GM12878 (cell line): ENCODE data around the gene IVD. TPM values are rescaled to one million over a fixed set of nuclear protein-coding genes. Genes with fewer than 3 reads are reported as not detected.

ENCODE experiments used
- ATAC-seq: fragments of 200-7000 bp; cut with Tn5 transposase; 3 replicates; pipeline ENCODE4 v1.9.1; 2020; ENCODE audit warnings: mild to moderate bottlenecking, moderate library complexity
- BruUV-seq: library from RNA; stranded (reverse); fragments of 400-500 nt; replicated peaks from 2 replicates; lab custom pipeline; 2021; lab: Mats Ljungman, UMichigan
- CTCF ChIA-PET: fragments of 300-600 bp; sonication (Branson Sonifier 250); formaldehyde crosslinking; extraction: SDS; loops from one replicate; lab custom pipeline; 2021; ENCODE audit warnings: inconsistent platforms; lab: Yijun Ruan, JAX
- POLR2A ChIA-PET: fragments of 350-600 bp; formaldehyde crosslinking; extraction: SDS; loops from one replicate; lab custom pipeline; 2021; ENCODE audit warnings: inconsistent platforms; lab: Charles Lee
- RAD21 ChIA-PET: fragments of 300-600 bp; sonication (Branson Sonifier 250); formaldehyde crosslinking; loops from one replicate; lab custom pipeline; 2023; ENCODE audit warnings: antibody characterized with exemption; ENCODE audit not compliant: unreplicated experiment; lab: Charles Lee
- SMC1A ChIA-PET: fragments of 300-600 bp; sonication (Branson Sonifier 250); formaldehyde crosslinking; loops from one replicate; lab custom pipeline; 2023; ENCODE audit not compliant: unreplicated experiment, uncharacterized antibody; lab: Charles Lee
- DNase-seq: peaks from one replicate; pipeline ENCODE4 v3.0.0-alpha.2; 2011; ENCODE audit warnings: low read depth, low spot score
- FAIRE-seq: peaks from 3 replicates; lab custom pipeline; 2011; peaks lifted over from hg19 to GRCh38; lab: Jason Lieb, UNC
- H2AFZ ChIP-seq: 2 replicates; pipeline ENCODE4 v1.6.0; 2011; ENCODE audit warnings: low read depth, low read length, control low read depth; ENCODE audit not compliant: control insufficient read depth
- H3K27ac ChIP-seq: 2 replicates; pipeline ENCODE4 v1.5.1; 2011; ENCODE audit warnings: control low read depth; ENCODE audit not compliant: control insufficient read depth, insufficient read depth
- H3K27me3 ChIP-seq, 2 experiments: replicated peaks in 1 of 2; 2 replicates each; pipeline versions ENCODE4 v1.6.0 to v1.6.1; 2011; ENCODE audit warnings: low read length in 1 of 2; ENCODE audit not compliant: control insufficient read depth in 2 of 2, insufficient read depth in 2 of 2
- H3K36me3 ChIP-seq, 2 experiments: 2 replicates each; pipeline ENCODE4 v1.5.1; 2011; ENCODE audit warnings: low read length in 1 of 2; ENCODE audit not compliant: control insufficient read depth in 2 of 2, insufficient read depth in 2 of 2
- H3K4me1 ChIP-seq: 2 replicates; pipeline ENCODE4 v1.6.1; 2011; ENCODE audit warnings: mild to moderate bottlenecking, low read length, moderate library complexity, mixed read lengths; ENCODE audit not compliant: control insufficient read depth, insufficient read depth
- H3K4me2 ChIP-seq: 2 replicates; pipeline ENCODE4 v1.6.0; 2011; ENCODE audit warnings: control low read depth; ENCODE audit not compliant: control insufficient read depth, insufficient read depth
- H3K4me3 ChIP-seq: fragments of 200-600 bp; sonication (generic); 2 replicates; pipeline ENCODE4 v1.5.1; 2016
- H3K79me2 ChIP-seq: 2 replicates; pipeline ENCODE4 v1.6.0; 2011; ENCODE audit warnings: low read length; ENCODE audit not compliant: control insufficient read depth, insufficient read depth
- H3K9ac ChIP-seq: 2 replicates; pipeline ENCODE4 v1.8.0; 2011; ENCODE audit warnings: low read length, control low read depth, mixed read lengths; ENCODE audit not compliant: control insufficient read depth, insufficient read depth
- H3K9me3 ChIP-seq: replicated peaks from 3 replicates; pipeline ENCODE4 v1.5.1; 2011; ENCODE audit warnings: mild to moderate bottlenecking, low read length; ENCODE audit not compliant: control insufficient read depth, insufficient read depth
- H4K20me1 ChIP-seq: 2 replicates; pipeline ENCODE4 v1.6.0; 2011; ENCODE audit not compliant: control insufficient read depth, insufficient read depth
- ATF7 ChIP-seq: fragments of 450-650 bp; IDR thresholded peaks from 2 replicates; pipeline ENCODE4 v1.6.1; 2016; ENCODE audit warnings: low read depth, mild to moderate bottlenecking
- CHD4 ChIP-seq: fragments of 200-600 bp; sonication (generic); IDR thresholded peaks from 2 replicates; pipeline ENCODE4 v1.6.1; 2016; ENCODE audit warnings: mild to moderate bottlenecking
- EGR1 ChIP-seq, 2 experiments: IDR thresholded peaks; 1 replicate in 1 of 2; 2 replicates in 1 of 2; pipeline ENCODE4 v1.6.1; 2011 to 2012; ENCODE audit warnings: low read depth in 2 of 2, low read length in 2 of 2, borderline replicate concordance in 1 of 2, mild to moderate bottlenecking in 1 of 2, moderate library complexity in 1 of 2
- FOXK2 ChIP-seq: fragments of 450-650 bp; IDR thresholded peaks from 2 replicates; pipeline ENCODE4 v1.6.1; 2017; ENCODE audit warnings: mild to moderate bottlenecking, moderate library complexity
- GATAD2B ChIP-seq: fragments of 450-650 bp; conservative IDR thresholded peaks from 2 replicates; pipeline ENCODE4 v1.6.1; 2017; ENCODE audit warnings: low read depth, mild to moderate bottlenecking, moderate library complexity
- HDGF ChIP-seq: fragments of 450-650 bp; IDR thresholded peaks from 2 replicates; pipeline ENCODE4 v1.6.1; 2016; ENCODE audit warnings: antibody characterized with exemption
- KDM1A ChIP-seq: fragments of 200-600 bp; sonication (generic); IDR thresholded peaks from 2 replicates; pipeline ENCODE4 v1.6.1; 2016; ENCODE audit warnings: borderline replicate concordance
- KLF5 ChIP-seq: fragments of 450-650 bp; IDR thresholded peaks from 2 replicates; pipeline ENCODE4 v1.6.1; 2014; ENCODE audit warnings: mild to moderate bottlenecking; ENCODE audit not compliant: partially characterized antibody
- MLLT1 ChIP-seq: fragments of 450-650 bp; IDR thresholded peaks from 2 replicates; pipeline ENCODE4 v1.6.1; 2016; ENCODE audit warnings: mild to moderate bottlenecking
- MTA3 ChIP-seq: IDR thresholded peaks from 2 replicates; pipeline ENCODE4 v1.6.1; 2012; ENCODE audit warnings: low read length, inconsistent platforms, borderline replicate concordance
- MYB ChIP-seq: fragments of 150-350 bp; IDR thresholded peaks from 2 replicates; pipeline ENCODE4 v1.6.1; 2014; ENCODE audit warnings: mild to moderate bottlenecking, low read depth, low read length, borderline replicate concordance
- NR2C1 ChIP-seq: fragments of 450-650 bp; IDR thresholded peaks from 2 replicates; pipeline ENCODE4 v1.6.1; 2017; ENCODE audit warnings: antibody characterized with exemption, mild to moderate bottlenecking, moderate library complexity
- PAX8 ChIP-seq: fragments of 450-650 bp; IDR thresholded peaks from 2 replicates; pipeline ENCODE4 v1.6.1; 2017; ENCODE audit warnings: mild to moderate bottlenecking, moderate library complexity
- POLR2AphosphoS5 ChIP-seq: IDR thresholded peaks from 2 replicates; pipeline ENCODE4 v1.6.1; 2011; ENCODE audit warnings: mild to moderate bottlenecking, low read length, inconsistent platforms
- RAD21 ChIP-seq: IDR thresholded peaks from 2 replicates; pipeline ENCODE4 v1.6.1; 2011; ENCODE audit warnings: mild to moderate bottlenecking, low read depth, low read length, moderate library complexity; ENCODE audit not compliant: insufficient read depth
- SKIL ChIP-seq: fragments of 450-650 bp; IDR thresholded peaks from 2 replicates; pipeline ENCODE4 v1.6.1; 2017; ENCODE audit warnings: mild to moderate bottlenecking, low read depth, inconsistent platforms; ENCODE audit not compliant: poor library complexity, severe bottlenecking
- SUZ12 ChIP-seq: fragments of 200-600 bp; sonication (generic); IDR thresholded peaks from one replicate; pipeline ENCODE4 v1.6.1; 2018; ENCODE audit warnings: antibody characterized with exemption, mild to moderate bottlenecking; ENCODE audit not compliant: unreplicated experiment
- TAF1 ChIP-seq: IDR thresholded peaks from 2 replicates; pipeline ENCODE4 v1.6.1; 2011; ENCODE audit warnings: mild to moderate bottlenecking, low read depth, low read length, borderline replicate concordance
- WGBS: methylation state at CpG from one replicate; pipeline ENCODE4 v1.1.6; 2016; ENCODE audit warnings: low lambda C conversion rate; ENCODE audit not compliant: insufficient replicate concordance, insufficient coverage; ENCODE audit errors: missing lambda C conversion rate; 5-methylcytosine and 5-hydroxymethylcytosine counted together
- in situ Hi-C: fragments of 300-500 bp; cut with MboI; formaldehyde crosslinking; loops from 9 replicates; pipeline ENCODE4 v1.14.3; 2018; ENCODE audit warnings: mixed read lengths
- intact Hi-C: fragments of 100-400 bp; cut with micrococcal nuclease; formaldehyde crosslinking; loops from one replicate; pipeline ENCODE4 v1.14.2; 2022; ENCODE audit not compliant: unreplicated experiment
- polyA plus RNA-seq, 11 experiments: library from polyadenylated mRNA; depleted of rRNA in 4 of 11; unstranded in 6 of 11; stranded (reverse) in 5 of 11; fragments of >200 nt; fragmentation: Nextera tagmentation in 4 of 11; fragmentation: Illumina TruSeq in 1 of 11; extraction: Ambion mirVana in 4 of 11; extraction: Trizol in 1 of 11; gene quantifications; 1 replicate in 1 of 11; 2 replicates in 10 of 11; pipeline versions ENCODE4 v1.2.1 to v1.2.3, GENCODE V29; 2011 to 2016; ENCODE audit warnings: inconsistent platforms in 2 of 11, missing spikeins in 2 of 11, low read depth in 1 of 11
- total RNA-seq, 4 experiments: library from RNA; depleted of rRNA in 3 of 4; stranded (reverse); fragments of >200 nt in 3 of 4; fragmentation: Illumina TruSeq in 1 of 4; extraction: Trizol in 1 of 4; gene quantifications; 2 replicates each; pipeline versions ENCODE4 v1.2.1 to v1.2.3, GENCODE V29; 2013 to 2021
- TF ChIP-seq, protein P1 (sequence below): fragments of 450-650 bp; IDR thresholded peaks from 2 replicates; pipeline ENCODE4 v1.6.1; 2016; ENCODE audit warnings: mild to moderate bottlenecking

IVD gene
- total and polyA plus RNA-seq, 10 of the 15 experiments (the other 5 are each of a cell fraction or from before 2014, with no cell fraction given) = 5.3 to 59.8 (median 45.7) TPM

- Histone ChIP-seq H3K27ac (no peak overlapping the region), H4K20me1 (peaks cover 23% of the 10 kb centered on the region)
- FAIRE-seq = no peak
Observed at GRCh38 chr15:40444736-40445135, 39.1 kb downstream of the IVD start.

More at GRCh38 chr15:40444736-40445135, 39.1 kb downstream of the IVD start:
- ChIA-PET POLR2A (interaction anchor here (0.6 kb wide), 2 partner anchors 57 to 352 kb away, joined by 4 to 6 read pairs; no protein-coding TSS in a partner anchor), CTCF (interaction anchor here (1.4 kb wide), 1 partner anchor 64 kb away, joined by 7 read pairs; no protein-coding TSS in a partner anchor), RAD21 (interaction anchor here (0.6 to 1.0 kb wide), 3 partner anchors 10 to 20 kb away, joined by 3 to 4 read pairs (median 4); no protein-coding TSS in a partner anchor), SMC1A (interaction anchor here (0.5 to 0.9 kb wide), 2 partner anchors 19 to 24 kb away, joined by 3 to 4 read pairs; no protein-coding TSS in a partner anchor)
- ATAC-seq = no peak
- Histone ChIP-seq H3K4me2 (peak overlapping the region; percentile 42; the same call in 1 of the 2 replicates), H3K4me3 (no peak overlapping the region), H2AFZ (no peak overlapping the region), H3K9ac (no peak overlapping the region), H3K36me3 (peaks cover 0 to 4% of the 10 kb centered on the region in 2 experiments; a peak in 1 of 4 replicates), H3K79me2 (peaks cover 33% of the 10 kb centered on the region), H3K27me3 (0 out of 4 replicates have a peak, but pooled peaks cover 0 to 1% of the 10 kb centered on the region in 2 experiments), H3K4me1 (peaks cover 9% of the 10 kb centered on the region), H3K9me3 (no peaks in the 10 kb centered on the region)
- in situ Hi-C loops (no loop called here), intact Hi-C loops (loop anchor here (10.0 kb wide), 1 partner anchor 150 kb away; the partner anchor contains the start of gene KNL1)
- DNase-seq = no peak
- no peak for TF ChIP-seq MLLT1
- TF ChIP-seq KDM1A = no peak
- TF ChIP-seq MYB = no peak
- no peak for TF ChIP-seq SUZ12
- no peak for TF ChIP-seq RAD21
- no peak for TF ChIP-seq NR2C1
- no peak for TF ChIP-seq PAX8
- TF ChIP-seq POLR2AphosphoS5 = no peak
- no peak for TF ChIP-seq FOXK2
- no peak for TF ChIP-seq KLF5
- no peak for TF ChIP-seq ATF7
- TF ChIP-seq HDGF = no peak
- TF ChIP-seq, protein P1, sequence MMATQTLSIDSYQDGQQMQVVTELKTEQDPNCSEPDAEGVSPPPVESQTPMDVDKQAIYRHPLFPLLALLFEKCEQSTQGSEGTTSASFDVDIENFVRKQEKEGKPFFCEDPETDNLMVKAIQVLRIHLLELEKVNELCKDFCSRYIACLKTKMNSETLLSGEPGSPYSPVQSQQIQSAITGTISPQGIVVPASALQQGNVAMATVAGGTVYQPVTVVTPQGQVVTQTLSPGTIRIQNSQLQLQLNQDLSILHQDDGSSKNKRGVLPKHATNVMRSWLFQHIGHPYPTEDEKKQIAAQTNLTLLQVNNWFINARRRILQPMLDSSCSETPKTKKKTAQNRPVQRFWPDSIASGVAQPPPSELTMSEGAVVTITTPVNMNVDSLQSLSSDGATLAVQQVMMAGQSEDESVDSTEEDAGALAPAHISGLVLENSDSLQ = no peak
- no peak for TF ChIP-seq MTA3
- no peak for TF ChIP-seq GATAD2B
- no peak for TF ChIP-seq EGR1 (IDR thresholded peaks at IDR 0.05; ENCODE audit: borderline replicate concordance in 1 of 2, low read depth in 2 of 2, low read length in 2 of 2)
- no peak for TF ChIP-seq SKIL
- no peak for TF ChIP-seq TAF1
- no peak for TF ChIP-seq CHD4
- 97% methylated on average over 5 of the region's 5 CpGs for WGBS
- no TSS peak for BruUV-seq
